Measurements from ENCODE around the gene DAPL1.

DAPL1 gene

DNA sequence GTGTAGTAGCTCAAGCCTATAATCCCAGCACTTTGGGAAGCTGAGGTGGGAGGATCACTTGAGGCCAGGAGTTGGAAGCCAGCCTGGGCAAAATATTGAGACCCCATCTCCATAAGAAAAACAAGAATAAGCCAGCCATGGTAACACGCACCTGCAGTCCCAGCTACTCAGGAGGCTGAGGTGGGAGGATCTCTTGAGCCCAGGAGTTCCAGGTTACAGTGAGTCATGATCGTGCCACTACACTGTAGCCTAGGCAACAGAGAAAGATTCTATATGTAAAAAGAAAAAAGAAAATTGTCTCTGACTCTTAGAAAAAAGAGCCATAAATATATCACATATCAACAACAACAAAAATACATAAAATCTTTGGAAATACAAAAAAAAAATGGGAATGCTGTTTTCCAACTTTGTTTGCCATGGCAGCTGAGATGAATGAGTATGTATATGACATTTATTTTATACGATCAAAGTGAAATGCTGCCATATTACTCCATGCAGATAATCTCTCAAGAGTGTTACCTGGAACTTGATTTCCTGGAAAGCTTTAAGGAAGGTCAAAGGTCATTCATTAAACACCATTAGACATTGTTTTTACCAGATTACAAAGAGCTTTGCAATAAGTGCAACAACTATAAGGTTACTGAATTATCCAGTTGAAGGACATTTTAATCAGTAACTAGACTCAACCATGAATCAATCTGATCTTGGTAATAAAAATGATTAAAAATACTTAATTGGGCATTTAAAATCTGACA, 19.7 kb upstream of the DAPL1 start:
- DNase-seq, result no peak
- in situ Hi-C loops (cut with MboI; ENCODE audit: low pct_unique_long_range_greater_than_20kb, low sequenced_read_pairs), result no loop called here

DNA sequence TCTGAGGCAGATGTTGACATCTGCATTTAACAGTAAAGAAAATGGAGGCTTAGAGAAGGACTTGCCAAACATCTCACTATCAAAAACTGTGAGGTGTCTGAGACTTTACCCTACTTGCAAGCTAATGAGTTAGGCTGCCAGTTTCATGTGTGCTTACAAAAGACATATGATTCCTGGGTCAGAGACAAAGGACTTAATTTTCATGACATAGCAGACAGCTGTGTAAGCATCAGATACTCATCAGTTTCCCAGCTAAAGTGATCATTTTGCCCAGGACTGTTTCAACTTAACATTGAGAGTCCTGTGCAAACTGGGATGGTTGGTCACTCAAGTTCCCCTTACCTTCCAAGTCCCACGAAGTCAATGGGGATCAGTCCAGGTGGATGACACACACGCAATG, 18.9 kb upstream of the DAPL1 start:
- in situ Hi-C loops (cut with MboI; ENCODE audit: low pct_unique_long_range_greater_than_20kb, low sequenced_read_pairs), result no loop called here
- no peak for DNase-seq

GRCh38 chr2:158777077-158777476, 18.0 kb upstream of the DAPL1 start:
- in situ Hi-C loops (cut with MboI; ENCODE audit: low pct_unique_long_range_greater_than_20kb, low sequenced_read_pairs), result no loop called here
- no peak for DNase-seq

- in situ Hi-C loops (cut with MboI; ENCODE audit: low pct_unique_long_range_greater_than_20kb, low sequenced_read_pairs), result no loop called here
These were observed 16.9 kb upstream of the DAPL1 start for GRCh38 chr2:158778243-158778642.

DNA sequence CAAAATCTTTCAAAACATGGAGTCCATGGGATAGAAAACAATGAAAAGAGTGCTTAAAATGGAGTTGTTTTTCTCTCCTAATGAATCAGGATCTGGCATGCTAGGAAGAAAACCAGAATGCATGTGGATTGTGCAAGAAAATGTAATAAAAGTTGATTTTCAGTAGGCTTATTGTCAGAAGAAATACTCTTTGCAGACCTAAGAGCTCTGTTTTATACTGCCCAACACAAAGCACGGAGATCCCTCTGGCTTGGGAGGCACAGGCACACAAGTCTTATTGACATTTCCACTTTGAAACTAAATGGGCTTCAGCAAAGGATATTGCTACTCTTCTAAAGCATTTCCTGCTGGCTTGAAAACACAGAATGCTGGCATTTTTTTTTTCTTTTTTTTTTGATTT, 15.5 kb upstream of the DAPL1 start:
- in situ Hi-C loops (cut with MboI; ENCODE audit: low pct_unique_long_range_greater_than_20kb, low sequenced_read_pairs), result no loop called here
- DNase-seq, result no peak

More at GRCh38 chr2:158778243-158778642, 16.9 kb upstream of the DAPL1 start:
- DNase-seq, result no peak

DNA sequence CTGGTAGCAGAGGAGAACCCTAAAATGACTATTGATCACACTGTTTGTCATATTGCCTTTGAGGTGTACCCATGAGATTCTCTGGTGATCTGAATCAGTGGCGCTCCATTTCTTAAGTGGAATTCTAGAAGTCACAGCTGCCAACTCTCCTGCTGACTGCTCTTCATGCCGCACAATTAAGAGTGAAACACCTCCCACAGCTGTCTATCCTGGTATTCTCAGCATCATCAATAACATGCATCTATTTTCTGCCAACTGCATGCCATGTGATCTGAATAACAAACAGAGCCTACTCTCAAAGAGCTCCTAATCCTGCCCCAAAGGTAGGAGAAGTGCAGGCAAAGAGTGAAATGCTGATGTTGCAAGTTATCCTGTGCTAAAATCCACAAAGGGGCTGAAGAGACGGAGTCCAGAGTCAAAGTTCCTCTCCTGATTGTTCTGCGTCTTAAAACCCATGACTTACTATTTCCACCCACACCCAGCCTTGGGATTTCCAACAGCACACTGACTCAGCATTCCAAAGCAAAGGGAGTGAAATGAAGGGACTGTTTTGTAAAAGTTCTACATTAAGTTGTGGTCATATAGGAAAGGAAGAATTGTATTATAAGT, 13.7 kb upstream of the DAPL1 start:
- in situ Hi-C loops (cut with MboI; ENCODE audit: low pct_unique_long_range_greater_than_20kb, low sequenced_read_pairs), result no loop called here
- DNase-seq, result no peak

- DNase-seq, result no peak
- in situ Hi-C loops (cut with MboI; ENCODE audit: low pct_unique_long_range_greater_than_20kb, low sequenced_read_pairs), result no loop called here
These were observed 13.0 kb upstream of the DAPL1 start for GRCh38 chr2:158782136-158782535.

DNA sequence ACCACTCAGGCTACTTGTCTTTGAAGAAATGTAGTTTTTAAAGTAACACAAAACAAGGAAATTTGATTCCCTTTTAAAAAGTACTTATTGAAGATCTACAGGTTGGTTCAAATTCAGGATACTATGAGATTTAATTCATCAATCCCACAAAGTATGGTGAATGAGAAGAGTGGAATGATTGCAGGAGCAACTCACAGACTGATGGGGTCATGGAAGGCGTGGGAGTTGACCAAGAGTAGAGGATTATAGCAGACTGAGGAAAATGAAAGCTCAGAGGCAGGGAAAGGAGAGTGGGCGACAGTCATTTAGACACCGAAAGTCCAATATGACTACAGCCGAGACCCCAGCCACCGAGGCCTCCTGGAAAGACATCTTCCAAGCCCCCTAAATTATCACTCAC, 12.5 kb upstream of the DAPL1 start:
- no peak for DNase-seq
- in situ Hi-C loops (cut with MboI; ENCODE audit: low pct_unique_long_range_greater_than_20kb, low sequenced_read_pairs), result no loop called here

DNA sequence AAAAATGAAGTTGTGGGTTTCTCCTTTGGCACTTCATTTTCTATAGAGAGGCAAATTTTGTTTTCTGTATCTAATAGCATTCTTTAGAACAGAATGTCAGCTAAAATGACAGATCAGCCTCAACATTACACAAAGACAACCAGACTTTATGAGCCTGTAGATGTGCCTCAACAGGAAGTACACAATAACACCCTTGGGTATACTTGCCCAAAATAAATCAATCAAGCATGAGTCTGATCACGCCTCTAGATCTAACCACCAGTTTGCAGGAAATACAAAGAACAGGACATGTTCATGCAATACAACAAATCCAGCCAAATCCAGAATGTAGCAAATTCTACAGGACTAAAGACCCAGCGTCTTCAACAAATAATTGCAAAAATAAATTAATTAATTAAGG, 11.2 kb upstream of the DAPL1 start:
- in situ Hi-C loops (cut with MboI; ENCODE audit: low pct_unique_long_range_greater_than_20kb, low sequenced_read_pairs), result no loop called here
- DNase-seq, result peak; percentile 47

- DNase-seq, result no peak
- in situ Hi-C loops (cut with MboI; ENCODE audit: low pct_unique_long_range_greater_than_20kb, low sequenced_read_pairs), result no loop called here
These were observed 8.2 kb upstream of the DAPL1 start for GRCh38 chr2:158786897-158787296.

GRCh38 chr2:158788951-158789350, 6.2 kb upstream of the DAPL1 start:
- DNase-seq, result no peak
- in situ Hi-C loops (cut with MboI; ENCODE audit: low pct_unique_long_range_greater_than_20kb, low sequenced_read_pairs), result no loop called here

DNA sequence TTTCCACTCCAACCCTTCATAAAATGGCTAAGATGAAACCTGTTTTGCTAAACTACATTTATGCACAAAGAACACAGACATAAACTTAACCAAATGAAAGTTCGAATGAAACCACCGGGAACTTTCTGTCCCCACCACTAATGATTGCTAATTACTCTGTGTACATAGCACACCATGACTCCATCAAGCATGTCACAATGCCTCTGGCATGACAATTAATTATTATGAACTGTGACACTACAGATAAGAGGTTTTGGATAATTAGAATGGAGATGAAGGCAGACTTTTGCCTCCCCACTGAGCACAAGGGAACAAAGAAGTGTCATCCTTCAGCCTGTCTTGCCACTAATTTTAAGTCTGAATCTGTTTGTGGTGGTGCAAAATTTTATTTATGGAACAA, 1.5 kb downstream of the DAPL1 start:
- in situ Hi-C loops (cut with MboI; ENCODE audit: low pct_unique_long_range_greater_than_20kb, low sequenced_read_pairs), result no loop called here
- DNase-seq, result no peak

- DNase-seq, result no peak
- in situ Hi-C loops (cut with MboI; ENCODE audit: low pct_unique_long_range_greater_than_20kb, low sequenced_read_pairs), result no loop called here
These were observed 3.0 kb downstream of the DAPL1 start for GRCh38 chr2:158797963-158798700.

GRCh38 chr2:158799181-158799580, 4.1 kb downstream of the DAPL1 start:
- in situ Hi-C loops (cut with MboI; ENCODE audit: low pct_unique_long_range_greater_than_20kb, low sequenced_read_pairs), result no loop called here

GRCh38 chr2:158803506-158803905, 8.4 kb downstream of the DAPL1 start:
- in situ Hi-C loops (cut with MboI; ENCODE audit: low pct_unique_long_range_greater_than_20kb, low sequenced_read_pairs), result no loop called here
- no peak for DNase-seq

More at GRCh38 chr2:158799181-158799580, 4.1 kb downstream of the DAPL1 start:
- no peak for DNase-seq

GRCh38 chr2:158805255-158805654, 10.1 kb downstream of the DAPL1 start:
- in situ Hi-C loops (cut with MboI; ENCODE audit: low pct_unique_long_range_greater_than_20kb, low sequenced_read_pairs), result no loop called here

DNA sequence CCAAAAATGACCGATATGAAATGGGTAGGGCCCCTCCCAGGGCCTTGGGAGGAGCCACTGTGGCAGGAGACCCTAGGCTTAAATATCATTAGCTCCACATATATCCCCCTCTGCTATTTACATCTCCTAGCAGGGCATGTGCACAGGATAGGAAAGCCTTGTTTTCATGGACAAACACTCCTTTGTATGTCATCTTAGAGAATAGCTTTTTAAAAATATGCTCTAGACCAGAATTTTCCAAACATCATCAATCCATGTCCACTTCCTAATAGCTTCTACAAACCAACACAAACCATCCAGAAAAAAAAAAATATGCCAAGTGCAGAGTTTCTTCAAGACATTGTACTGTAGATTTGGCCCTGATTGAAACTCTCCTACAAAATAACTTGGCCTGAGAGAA, 10.8 kb downstream of the DAPL1 start:
- in situ Hi-C loops (cut with MboI; ENCODE audit: low pct_unique_long_range_greater_than_20kb, low sequenced_read_pairs), result no loop called here
- DNase-seq, result no peak

More at GRCh38 chr2:158805255-158805654, 10.1 kb downstream of the DAPL1 start:
- DNase-seq, result no peak

GRCh38 chr2:158806941-158807340, 11.8 kb downstream of the DAPL1 start:
- in situ Hi-C loops (cut with MboI; ENCODE audit: low pct_unique_long_range_greater_than_20kb, low sequenced_read_pairs), result no loop called here
- no peak for DNase-seq

DNA sequence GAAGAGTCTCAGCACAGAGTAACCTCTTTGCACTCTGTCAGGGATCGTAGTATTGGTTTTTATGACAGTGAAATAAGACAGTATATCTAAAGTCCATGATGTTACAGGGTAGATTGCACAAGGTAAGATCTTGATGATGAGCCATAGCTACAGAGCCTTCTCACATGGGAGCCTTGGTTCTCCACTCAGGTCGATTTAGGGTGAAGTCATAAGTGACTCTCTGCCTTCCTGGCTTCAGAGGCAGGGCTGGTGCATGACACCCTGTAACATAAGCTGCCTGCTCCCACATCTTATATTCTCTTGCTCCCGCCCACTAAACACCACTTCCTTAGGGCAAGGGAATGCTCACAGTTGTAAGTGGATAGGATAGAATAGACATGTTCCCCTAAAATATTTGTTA, 13.3 kb downstream of the DAPL1 start:
- in situ Hi-C loops (cut with MboI; ENCODE audit: low pct_unique_long_range_greater_than_20kb, low sequenced_read_pairs), result no loop called here
- DNase-seq, result no peak

DNA sequence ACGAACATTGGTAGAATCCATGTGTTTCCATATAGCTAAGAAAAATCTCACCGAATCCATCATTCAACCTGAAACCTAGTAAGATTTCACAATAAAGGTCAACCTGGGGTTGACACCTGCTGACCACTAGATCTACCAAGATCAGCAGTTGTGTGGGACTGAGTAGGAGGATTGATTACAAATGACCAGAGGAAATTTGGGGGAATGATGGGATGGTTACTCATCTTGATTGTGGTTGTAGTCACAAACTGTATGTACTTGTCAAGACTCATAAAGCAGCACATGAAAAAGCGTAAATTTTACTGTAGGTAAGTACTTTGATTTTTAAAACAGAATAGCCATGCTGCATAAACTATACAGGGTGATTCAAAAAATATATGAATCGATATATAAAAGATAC, 14.7 kb downstream of the DAPL1 start:
- in situ Hi-C loops (cut with MboI; ENCODE audit: low pct_unique_long_range_greater_than_20kb, low sequenced_read_pairs), result no loop called here
- DNase-seq, result no peak
